ENCODE results near the gene KCNMB2.

Gene KCNMB2

GRCh38 chr3:178593786-178594185 is 57.5 kb downstream of the KCNMB2 start:
- no peak overlapping the region for H3K4me3 ChIP-seq (ENCODE audit: low read depth, low read length)
- no peak for TF ChIP-seq CTCF (IDR thresholded peaks at IDR 0.05; ENCODE audit: borderline replicate concordance, insufficient read depth, low read depth, low read length)

GRCh38 chr3:178597371-178597770 is 61.1 kb downstream of the KCNMB2 start:
- TF ChIP-seq CTCF (IDR thresholded peaks at IDR 0.05; ENCODE audit: borderline replicate concordance, insufficient read depth, low read depth, low read length) = no peak
- no peak overlapping the region for H3K4me3 ChIP-seq (ENCODE audit: low read depth, low read length)

- H3K4me3 ChIP-seq (ENCODE audit: low read depth, low read length) = no peak overlapping the region
- no peak for TF ChIP-seq CTCF (IDR thresholded peaks at IDR 0.05; ENCODE audit: borderline replicate concordance, insufficient read depth, low read depth, low read length)
Measured at GRCh38 chr3:178602856-178603255, 66.6 kb downstream of the KCNMB2 start.

GRCh38 chr3:178603735-178604134 is 67.5 kb downstream of the KCNMB2 start:
- TF ChIP-seq CTCF (IDR thresholded peaks at IDR 0.05; ENCODE audit: borderline replicate concordance, insufficient read depth, low read depth, low read length) = no peak
- no peak overlapping the region for H3K4me3 ChIP-seq (ENCODE audit: low read depth, low read length)

GRCh38 chr3:178618197-178618596 is 82.0 kb downstream of the KCNMB2 start:
- no peak for TF ChIP-seq CTCF (IDR thresholded peaks at IDR 0.05; ENCODE audit: borderline replicate concordance, insufficient read depth, low read depth, low read length)
- no peak overlapping the region for H3K4me3 ChIP-seq (ENCODE audit: low read depth, low read length)

- TF ChIP-seq CTCF (IDR thresholded peaks at IDR 0.05; ENCODE audit: borderline replicate concordance, insufficient read depth, low read depth, low read length) = no peak
- no peak overlapping the region for H3K4me3 ChIP-seq (ENCODE audit: low read depth, low read length)
Measured at GRCh38 chr3:178618896-178619295, 82.7 kb downstream of the KCNMB2 start.

GRCh38 chr3:178623666-178624255 is 87.5 kb downstream of the KCNMB2 start:
- TF ChIP-seq CTCF (IDR thresholded peaks at IDR 0.05; ENCODE audit: borderline replicate concordance, insufficient read depth, low read depth, low read length) = no peak
- H3K4me3 ChIP-seq (ENCODE audit: low read depth, low read length) = no peak overlapping the region
